Gastroesophageal sphincter (tissue), 3 donors: ENCODE measurements around the gene DCAF8.

Source experiments
- CTCF ChIP-seq, 4 experiments: fragments of 200-600 bp in 2 of 4; fragments of 450-650 bp in 2 of 4; sonication (generic) in 1 of 4; IDR thresholded peaks; one replicate each; pipeline ENCODE4 v1.5.1; 2017 to 2019; ENCODE audit warnings: antibody characterized with exemption in 4 of 4, mild to moderate bottlenecking in 2 of 4, moderate library complexity in 2 of 4
- EP300 ChIP-seq: sonication (generic); formaldehyde crosslinking; IDR thresholded peaks from one replicate; pipeline ENCODE4 v1.6.1; 2017; ENCODE audit warnings: antibody characterized with exemption, mild to moderate bottlenecking
- POLR2A ChIP-seq, 2 donors: fragments of 450-650 bp; IDR thresholded peaks; one replicate each; pipeline ENCODE4 v1.6.1; 2017; ENCODE audit warnings: antibody characterized with exemption in 2 of 2, mild to moderate bottlenecking in 2 of 2, moderate library complexity in 1 of 2
- POLR2AphosphoS5 ChIP-seq: sonication (generic); formaldehyde crosslinking; IDR thresholded peaks from one replicate; pipeline ENCODE4 v1.6.1; 2017; ENCODE audit warnings: antibody characterized with exemption

- TF ChIP-seq CTCF (IDR thresholded peaks at IDR 0.05) (no peak), POLR2A (IDR thresholded peaks at IDR 0.05) (no peak), EP300 (no peak), POLR2AphosphoS5 (no peak)
These were observed 61.6 kb downstream of the DCAF8 start for GRCh38 chr1:160200786-160201185.
